Left ventricle myocardium inferior (tissue), 1 donor: Measurements from ENCODE around the gene STK39. TPM values are rescaled to one million over a fixed set of nuclear protein-coding genes. Genes with fewer than 3 reads are reported as not detected.
A peak's percentile ranks its signal among the peaks of the same experiment; 100 is the strongest.

Experiments used
- DNase-seq: peaks from one replicate; pipeline ENCODE4 v3.0.0-alpha.2; 2020
- H3K27ac ChIP-seq: fragments of 200-600 bp; replicated peaks from 2 replicates; pipeline ENCODE4 v1.8.0; 2021
- H3K27me3 ChIP-seq: fragments of 200-600 bp; 2 replicates; pipeline ENCODE4 v1.8.0; 2021; ENCODE audit warnings: low read depth
- H3K36me3 ChIP-seq: fragments of 200-600 bp; 2 replicates; pipeline ENCODE4 v1.8.0; 2021
- H3K4me1 ChIP-seq: fragments of 200-600 bp; 2 replicates; pipeline ENCODE4 v1.8.0; 2021
- H3K4me3 ChIP-seq: fragments of 200-600 bp; 2 replicates; pipeline ENCODE4 v1.8.0; 2021; ENCODE audit warnings: mild to moderate bottlenecking, moderate library complexity
- H3K9me3 ChIP-seq: fragments of 200-600 bp; replicated peaks from 2 replicates; pipeline ENCODE4 v1.8.0; 2021
- CTCF ChIP-seq: fragments of 200-600 bp; IDR thresholded peaks from 2 replicates; pipeline ENCODE4 v1.8.0; 2021; ENCODE audit warnings: antibody characterized with exemption, mild to moderate bottlenecking, borderline replicate concordance
- intact Hi-C: fragments of 100-400 bp; cut with micrococcal nuclease; formaldehyde crosslinking; loops from one replicate; pipeline ENCODE4 v1.11.0; 2022
- total RNA-seq: library from RNA; stranded (reverse); fragmentation: NEBNext Ultra II Directional; extraction: Animal tissue kit (Norgen Biotek cat#: 25700); gene quantifications from one replicate; pipeline ENCODE4 v1.2.1, GENCODE V29; 2021
- donor health status: DM: no; HTN: yes; CAD: no; lungs with severe emphysema.

STK39 gene
- total RNA-seq, 1 donor from 2014 or later = 23.2 TPM

- no peak for DNase-seq
- H3K27me3 ChIP-seq = no peaks in the 10 kb centered on the region
- peaks cover 9% of the 10 kb centered on the region for H3K36me3 ChIP-seq
- H3K4me3 ChIP-seq = no peak overlapping the region
- intact Hi-C loops = no loop called here
- peak overlapping the region; percentile 1 for H3K27ac ChIP-seq
- H3K4me1 ChIP-seq = peaks cover 56% of the 10 kb centered on the region
- no peak for TF ChIP-seq CTCF
- no peaks in the 10 kb centered on the region for H3K9me3 ChIP-seq
These were observed 87.4 kb downstream of the STK39 start for GRCh38 chr2:168159754-168160585.

GRCh38 chr2:168158586-168158985, 88.8 kb downstream of the STK39 start:
- Histone ChIP-seq H3K27ac (peak overlapping the region; percentile 62), H3K4me1 (peaks cover 59% of the 10 kb centered on the region), H3K9me3 (no peaks in the 10 kb centered on the region), H3K27me3 (no peaks in the 10 kb centered on the region), H3K36me3 (peaks cover 9% of the 10 kb centered on the region), H3K4me3 (no peak overlapping the region)
- TF ChIP-seq CTCF = no peak
- no peak for DNase-seq
- intact Hi-C loops = no loop called here

GRCh38 chr2:168157926-168158325, 89.5 kb downstream of the STK39 start:
- Histone ChIP-seq H3K4me1 (peaks cover 59% of the 10 kb centered on the region), H3K9me3 (no peaks in the 10 kb centered on the region), H3K36me3 (peaks cover 9% of the 10 kb centered on the region), H3K27me3 (no peaks in the 10 kb centered on the region), H3K27ac (peak overlapping the region; percentile 62), H3K4me3 (no peak overlapping the region)
- no peak for DNase-seq
- TF ChIP-seq CTCF = no peak
- intact Hi-C loops = no loop called here

GRCh38 chr2:168157070-168157469, 90.3 kb downstream of the STK39 start:
- TF ChIP-seq CTCF = no peak
- Histone ChIP-seq H3K27me3 (no peaks in the 10 kb centered on the region), H3K27ac (peak overlapping the region; percentile 62), H3K36me3 (peaks cover 4% of the 10 kb centered on the region), H3K9me3 (no peaks in the 10 kb centered on the region), H3K4me3 (no peak overlapping the region), H3K4me1 (peaks cover 68% of the 10 kb centered on the region)
- intact Hi-C loops = no loop called here
- DNase-seq = no peak

DNA sequence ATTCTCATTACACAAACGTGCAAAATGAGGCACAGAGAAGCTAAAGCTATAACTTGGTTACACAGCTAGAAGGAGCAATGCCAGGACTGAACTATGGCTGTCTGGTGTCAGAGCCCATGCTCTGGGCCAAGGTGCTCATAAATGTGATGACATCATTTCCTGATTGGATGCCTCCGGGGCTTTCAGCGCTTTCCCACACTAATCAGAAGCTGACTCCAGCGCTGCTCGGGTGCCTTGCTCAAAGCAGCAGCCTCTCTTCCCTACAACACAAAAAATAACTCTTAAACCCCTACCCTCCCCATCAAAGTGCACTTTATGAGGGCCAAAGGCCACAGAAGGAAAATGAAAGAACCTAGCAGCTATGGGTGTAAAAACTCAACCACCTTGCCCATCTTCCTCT, 90.7 kb downstream of the STK39 start:
- peaks cover 1% of the 10 kb centered on the region for H3K36me3 ChIP-seq
- peaks cover 72% of the 10 kb centered on the region for H3K4me1 ChIP-seq
- H3K27me3 ChIP-seq = no peaks in the 10 kb centered on the region
- intact Hi-C loops = no loop called here
- TF ChIP-seq CTCF = no peak
- peak; percentile 31 for DNase-seq
- H3K9me3 ChIP-seq = no peaks in the 10 kb centered on the region
- peak overlapping the region; percentile 62 for H3K27ac ChIP-seq
- no peak overlapping the region for H3K4me3 ChIP-seq
